SU-DHL-6 (cell line): ENCODE measurements around the gene IMPG2.

Experiments used
- H2AFZ ChIP-seq: fragments of 200-600 bp; sonication (generic); 2 replicates; pipeline ENCODE4 v1.6.1; 2014; ENCODE audit warnings: low read depth, mild to moderate bottlenecking, moderate library complexity, mixed read lengths, antibody characterized with exemption, low read length; ENCODE audit not compliant: severe bottlenecking
- H3F3A ChIP-seq: fragments of 200-600 bp; shearing (Covaris generic); 2 replicates; pipeline ENCODE4 v1.6.0; 2016; ENCODE audit warnings: antibody characterized with exemption, mild to moderate bottlenecking; ENCODE audit not compliant: insufficient read depth
- H3K27ac ChIP-seq: fragments of 200-600 bp; sonication (generic); 2 replicates; pipeline ENCODE4 v1.5.1; 2016; ENCODE audit warnings: low read depth, mild to moderate bottlenecking, low read length, moderate library complexity, mixed read lengths
- H3K27me3 ChIP-seq: fragments of 200-600 bp; sonication (generic), shearing (Covaris generic); 2 replicates; pipeline ENCODE4 v1.6.0; 2014; ENCODE audit warnings: mild to moderate bottlenecking, low read length
- H3K36me3 ChIP-seq: fragments of 200-600 bp; sonication (generic); 2 replicates; pipeline ENCODE4 v1.6.1; 2014; ENCODE audit warnings: mild to moderate bottlenecking, low read length, mixed read lengths
- H3K4me2 ChIP-seq: fragments of 300-600, 200-600 bp; shearing (Covaris generic), sonication (generic); 2 replicates; pipeline ENCODE4 v1.6.0; 2014; ENCODE audit warnings: low read length, low read depth, mild to moderate bottlenecking; ENCODE audit not compliant: poor library complexity, severe bottlenecking
- H3K4me3 ChIP-seq: fragments of 200-600 bp; sonication (generic); 2 replicates; pipeline ENCODE4 v1.5.1; 2014; ENCODE audit warnings: antibody characterized with exemption, low read length, mild to moderate bottlenecking, mixed read lengths; ENCODE audit not compliant: insufficient read depth, poor library complexity, severe bottlenecking
- H3K79me2 ChIP-seq: fragments of 200-600 bp; sonication (generic); 2 replicates; pipeline ENCODE4 v1.6.1; 2014; ENCODE audit warnings: mild to moderate bottlenecking, low read length, moderate library complexity; ENCODE audit not compliant: insufficient read depth
- H3K9ac ChIP-seq: fragments of 200-600 bp; sonication (generic); 2 replicates; pipeline ENCODE4 v1.7.0; 2014; ENCODE audit warnings: mild to moderate bottlenecking, low read length
- H3K9me2 ChIP-seq: fragments of 200-600 bp; sonication (generic); replicated peaks from 2 replicates; pipeline ENCODE4 v1.6.1; 2014; ENCODE audit warnings: low read length; ENCODE audit not compliant: insufficient read depth
- H3K9me3 ChIP-seq: fragments of 200-600 bp; sonication (generic); 2 replicates; pipeline ENCODE4 v1.6.1; 2014; ENCODE audit warnings: low read length, mixed read lengths; ENCODE audit not compliant: insufficient read depth
- H4K20me1 ChIP-seq: fragments of 200-600 bp; sonication (generic); 2 replicates; pipeline ENCODE4 v1.6.1; 2014; ENCODE audit warnings: low read depth, mild to moderate bottlenecking, antibody characterized with exemption, low read length, moderate library complexity, mixed read lengths
- CTCF ChIP-seq: fragments of 200-600 bp; sonication (generic); IDR thresholded peaks from one replicate; pipeline ENCODE4 v1.5.1; 2017; ENCODE audit warnings: antibody characterized with exemption, mild to moderate bottlenecking, low read length, moderate library complexity; ENCODE audit not compliant: insufficient read depth, poor library complexity, severe bottlenecking
- EZH2phosphoT487 ChIP-seq: fragments of 200-600 bp; sonication (generic), shearing (Covaris generic); conservative IDR thresholded peaks from 2 replicates; pipeline ENCODE4 v1.6.1; 2018; ENCODE audit warnings: mild to moderate bottlenecking, antibody characterized with exemption, low read length, moderate library complexity, mixed read lengths

Gene IMPG2

GRCh38 chr3:101273608-101274007 lies 46.8 kb downstream of the IMPG2 start:
- Histone ChIP-seq H3K4me2 (no peak overlapping the region), H3K9me3 (no peaks in the 10 kb centered on the region), H3K27ac (no peak overlapping the region), H3F3A (no peaks in the 10 kb centered on the region), H3K4me3 (no peak overlapping the region), H3K9me2 (no peaks in the 10 kb centered on the region), H3K79me2 (no peaks in the 10 kb centered on the region), H2AFZ (no peak overlapping the region), H3K36me3 (no peaks in the 10 kb centered on the region), H3K9ac (no peak overlapping the region), H4K20me1 (no peaks in the 10 kb centered on the region), H3K27me3 (no peaks in the 10 kb centered on the region)
- TF ChIP-seq EZH2phosphoT487 (no peak), CTCF (no peak)

- Histone ChIP-seq H3K9me2 (no peaks in the 10 kb centered on the region), H2AFZ (no peak overlapping the region), H3K36me3 (no peaks in the 10 kb centered on the region), H3K4me3 (no peak overlapping the region), H4K20me1 (no peaks in the 10 kb centered on the region), H3F3A (no peaks in the 10 kb centered on the region), H3K27me3 (no peaks in the 10 kb centered on the region), H3K79me2 (no peaks in the 10 kb centered on the region), H3K9ac (no peak overlapping the region), H3K27ac (no peak overlapping the region), H3K9me3 (no peaks in the 10 kb centered on the region), H3K4me2 (no peak overlapping the region)
- TF ChIP-seq EZH2phosphoT487, result no peak
- TF ChIP-seq CTCF, result no peak
Measured at GRCh38 chr3:101273156-101273555, 47.2 kb downstream of the IMPG2 start.

GRCh38 chr3:101271728-101272127 lies 48.6 kb downstream of the IMPG2 start:
- Histone ChIP-seq H3K27ac (no peak overlapping the region), H3F3A (no peaks in the 10 kb centered on the region), H3K9ac (no peak overlapping the region), H3K36me3 (no peaks in the 10 kb centered on the region), H2AFZ (no peak overlapping the region), H3K9me3 (no peaks in the 10 kb centered on the region), H3K9me2 (no peaks in the 10 kb centered on the region), H3K79me2 (no peaks in the 10 kb centered on the region), H3K27me3 (no peaks in the 10 kb centered on the region), H3K4me3 (no peak overlapping the region), H4K20me1 (no peaks in the 10 kb centered on the region), H3K4me2 (no peak overlapping the region)
- no peak for TF ChIP-seq EZH2phosphoT487
- no peak for TF ChIP-seq CTCF
